Measurements from ENCODE around the gene ZNF888.
"Not testable (repeated sequence)": the region's sequence is repeated elsewhere in the genome, so short reads cannot be mapped to it uniquely, and the experiment has no call there.

ZNF888 gene

GRCh38 chr19:52871466-52871865 is 51.8 kb downstream of the ZNF888 start:
- DNase-seq = no peak

- not testable (repeated sequence) for DNase-seq
Measured at GRCh38 chr19:52868031-52868430, 55.2 kb downstream of the ZNF888 start.

- peak; percentile 40 to 51 for DNase-seq
Measured at GRCh38 chr19:52857378-52858191, 65.6 kb downstream of the ZNF888 start, which contains the start of gene ZNF468. ZNF468 (minus strand) TSS chr19:52857619; CDS start chr19:52854272, 3,347 bp downstream.

- not testable (repeated sequence) for DNase-seq
Measured at GRCh38 chr19:52856540-52857377, 66.5 kb downstream of the ZNF888 start.

Measured in AML-193 (cell line).